ENCODE results near the gene GPR108. TPM values are rescaled to one million over a fixed set of nuclear protein-coding genes. Genes with fewer than 3 reads are reported as not detected.

GPR108 gene
- total RNA-seq, 1 donor from 2014 or later: 55.4 TPM

DNA sequence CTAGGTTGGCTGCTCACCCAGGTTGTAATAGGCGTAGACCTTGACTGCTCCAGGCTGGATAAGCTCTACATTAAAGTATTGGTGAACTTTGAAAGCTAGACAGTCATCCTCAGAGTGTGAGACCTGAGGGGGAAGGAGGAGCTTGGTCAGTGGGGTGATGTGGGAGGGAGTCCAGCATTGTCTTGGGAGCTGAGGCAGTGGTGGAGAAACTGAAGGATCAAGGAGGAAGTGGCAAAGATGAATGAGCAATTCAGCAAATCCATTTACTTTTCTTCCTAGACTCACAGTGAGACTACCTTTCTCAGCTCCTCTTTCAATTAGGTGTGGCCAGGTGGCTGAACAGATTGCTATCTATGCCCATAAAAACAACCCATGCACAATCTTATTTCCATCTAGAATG is 57.2 kb downstream of the GPR108 start:
- no peak for DNase-seq (ENCODE audit: low spot score)

Small RNA genes lying within 50 kb of the gene (microRNA-seq; reads per million reads assigned to microRNA genes)
- not detected for gene MIR6791 (ENCODE audit: borderline number of aligned reads)

Other genes with a start within 250 kb of the GPR108 start
- gene TUBB4A, start 235.3 kb downstream of the GPR108 start, total RNA-seq: 0.48 TPM
- gene TNFSF9, start 206.6 kb downstream of the GPR108 start, total RNA-seq: 1.8 TPM
- not detected for gene CD70, start 146.4 kb downstream of the GPR108 start, total RNA-seq
- 4.5 TPM for gene TNFSF14, start 67.4 kb downstream of the GPR108 start, total RNA-seq
- 1,009 TPM for gene C3, start 16.9 kb downstream of the GPR108 start, total RNA-seq
- gene TRIP10, start 2.1 kb upstream of the GPR108 start, total RNA-seq: 88.3 TPM
- 0.55 TPM for gene SH2D3A, start 29.9 kb upstream of the GPR108 start, total RNA-seq
- gene VAV1, start 35.1 kb upstream of the GPR108 start, total RNA-seq: 16.4 TPM
- gene ADGRE1, start 150.0 kb upstream of the GPR108 start, total RNA-seq: 2.4 TPM